Sigmoid colon (tissue), 7 donors: ENCODE data around the gene PVALB. TPM values are rescaled to one million over a fixed set of nuclear protein-coding genes. Genes with fewer than 3 reads are reported as not detected.

Source experiments
- DNase-seq: peaks from one replicate; pipeline ENCODE4 v3.0.0-alpha.2; 2019
- H3K27ac ChIP-seq, 4 donors: fragments of 200-600 bp; sonication (generic); one replicate each; pipeline ENCODE4 v1.5.1; 2016 to 2019; ENCODE audit warnings: mild to moderate bottlenecking in 1 of 4
- H3K27me3 ChIP-seq, 3 donors: fragments of 200-600 bp; sonication (generic); one replicate each; pipeline ENCODE4 v1.5.1; 2019; ENCODE audit warnings: mild to moderate bottlenecking in 1 of 3
- H3K36me3 ChIP-seq, 4 donors: fragments of 200-600 bp; sonication (generic); one replicate each; pipeline ENCODE4 v1.5.1; 2016 to 2019
- H3K4me1 ChIP-seq, 4 donors: fragments of 200-600 bp; sonication (generic); one replicate each; pipeline ENCODE4 v1.5.1; 2017 to 2019
- H3K4me3 ChIP-seq, 4 donors: fragments of 200-600 bp; sonication (generic); one replicate each; pipeline ENCODE4 v1.5.1; 2017 to 2019; ENCODE audit warnings: mild to moderate bottlenecking in 2 of 4, moderate library complexity in 1 of 4
- H3K9me3 ChIP-seq, 4 donors: fragments of 200-600 bp in 3 of 4; sonication (generic) in 3 of 4; one replicate each; pipeline versions ENCODE4 v1.5.1 to v1.6.1; 2013 to 2019
- EP300 ChIP-seq, 4 donors: sonication (generic); formaldehyde crosslinking; IDR thresholded peaks; one replicate each; pipeline ENCODE4 v1.6.1; 2017; ENCODE audit warnings: antibody characterized with exemption in 4 of 4
- POLR2A ChIP-seq, 2 donors: fragments of 450-650 bp; IDR thresholded peaks; one replicate each; pipeline ENCODE4 v1.6.1; 2016; ENCODE audit warnings: antibody characterized with exemption in 2 of 2, mild to moderate bottlenecking in 2 of 2, moderate library complexity in 2 of 2
- POLR2AphosphoS5 ChIP-seq, 4 donors: sonication (generic); formaldehyde crosslinking; IDR thresholded peaks; one replicate each; pipeline ENCODE4 v1.6.1; 2017; ENCODE audit warnings: antibody characterized with exemption in 4 of 4
- WGBS, 2 donors: extraction: QIAGEN DNeasy Blood & Tissue Kit; methylation state at CpG; one replicate each; pipeline ENCODE4 v1.1.7; 2013; 5-methylcytosine and 5-hydroxymethylcytosine counted together
- intact Hi-C: fragments of 100-400 bp; cut with DNase I; formaldehyde crosslinking; loops from one replicate; pipeline ENCODE4 v1.15.1; 2023
- polyA plus RNA-seq, 3 donors: library from polyadenylated mRNA; stranded (reverse); fragments of 200-250 nt; gene quantifications; one replicate each; pipeline ENCODE4 v1.2.3, GENCODE V29; 2013
- total RNA-seq, 4 donors: library from RNA; depleted of rRNA; stranded (reverse); fragments of >200 nt; gene quantifications; one replicate each; pipeline ENCODE4 v1.1.0, GENCODE V29; 2016
- TF ChIP-seq, protein P1 (sequence below), 4 experiments: fragments of 450-650 bp in 3 of 4; fragments of 200-600 bp in 1 of 4; IDR thresholded peaks; one replicate each; pipeline ENCODE4 v1.5.1; 2016 to 2019; ENCODE audit warnings: antibody characterized with exemption in 4 of 4, mild to moderate bottlenecking in 3 of 4, moderate library complexity in 2 of 4
- donor health status: healthy with polysubstance abuse.
- donor health status: Bipolar disorder and iron deficiency.
- donor health status: healthy.

Gene PVALB
- total and polyA plus RNA-seq, 7 donors: not detected

- Histone ChIP-seq H3K9me3 (no peaks in the 10 kb centered on the region), H3K27me3 (peaks cover 0 to 25% (median 5%) of the 10 kb centered on the region in 3 donors), H3K36me3 (no peaks in the 10 kb centered on the region), H3K27ac (no peak overlapping the region), H3K4me1 (peaks cover 0 to 7% (median under 1%) of the 10 kb centered on the region in 4 donors), H3K4me3 (no peak overlapping the region)
- intact Hi-C loops: loop anchor here (10.0 kb wide), 1 partner anchor 204 kb away; the partner anchor contains the start of gene KCTD17
- TF ChIP-seq, protein P1, sequence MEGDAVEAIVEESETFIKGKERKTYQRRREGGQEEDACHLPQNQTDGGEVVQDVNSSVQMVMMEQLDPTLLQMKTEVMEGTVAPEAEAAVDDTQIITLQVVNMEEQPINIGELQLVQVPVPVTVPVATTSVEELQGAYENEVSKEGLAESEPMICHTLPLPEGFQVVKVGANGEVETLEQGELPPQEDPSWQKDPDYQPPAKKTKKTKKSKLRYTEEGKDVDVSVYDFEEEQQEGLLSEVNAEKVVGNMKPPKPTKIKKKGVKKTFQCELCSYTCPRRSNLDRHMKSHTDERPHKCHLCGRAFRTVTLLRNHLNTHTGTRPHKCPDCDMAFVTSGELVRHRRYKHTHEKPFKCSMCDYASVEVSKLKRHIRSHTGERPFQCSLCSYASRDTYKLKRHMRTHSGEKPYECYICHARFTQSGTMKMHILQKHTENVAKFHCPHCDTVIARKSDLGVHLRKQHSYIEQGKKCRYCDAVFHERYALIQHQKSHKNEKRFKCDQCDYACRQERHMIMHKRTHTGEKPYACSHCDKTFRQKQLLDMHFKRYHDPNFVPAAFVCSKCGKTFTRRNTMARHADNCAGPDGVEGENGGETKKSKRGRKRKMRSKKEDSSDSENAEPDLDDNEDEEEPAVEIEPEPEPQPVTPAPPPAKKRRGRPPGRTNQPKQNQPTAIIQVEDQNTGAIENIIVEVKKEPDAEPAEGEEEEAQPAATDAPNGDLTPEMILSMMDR (IDR thresholded peaks at IDR 0.05): no peak
- TF ChIP-seq POLR2AphosphoS5 (IDR thresholded peaks at IDR 0.05) (no peak), EP300 (IDR thresholded peaks at IDR 0.05) (no peak), POLR2A (IDR thresholded peaks at IDR 0.05) (no peak)
- 76 to 86% methylated on average over 10 of the region's 10 CpGs for WGBS, 2 donors
- DNase-seq: no peak
Measured at GRCh38 chr22:36850682-36851081, 33.8 kb upstream of the PVALB start.

DNA sequence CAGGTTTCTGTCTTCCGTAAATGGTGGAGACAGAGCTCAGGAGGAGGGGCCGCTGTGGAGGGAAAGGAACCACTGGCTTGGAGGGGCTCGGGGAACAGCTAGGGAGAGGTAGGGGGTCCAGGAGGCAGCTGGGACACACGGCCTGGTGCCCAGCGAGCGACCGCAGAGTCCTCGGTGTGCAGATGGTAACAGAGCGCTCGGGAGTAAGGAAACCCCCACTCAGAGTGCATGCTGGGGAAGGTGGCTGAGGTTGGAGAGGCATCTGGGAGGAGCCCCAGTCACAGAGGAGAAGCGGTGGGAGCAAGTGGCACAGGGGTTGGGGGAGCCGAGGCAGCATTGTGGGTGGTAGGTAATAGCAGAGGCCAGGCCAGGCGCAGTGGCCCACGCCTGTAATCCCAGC is 33.2 kb upstream of the PVALB start:
- WGBS, 2 donors: 77 to 86% methylated on average over 14 of the region's 14 CpGs

DNA sequence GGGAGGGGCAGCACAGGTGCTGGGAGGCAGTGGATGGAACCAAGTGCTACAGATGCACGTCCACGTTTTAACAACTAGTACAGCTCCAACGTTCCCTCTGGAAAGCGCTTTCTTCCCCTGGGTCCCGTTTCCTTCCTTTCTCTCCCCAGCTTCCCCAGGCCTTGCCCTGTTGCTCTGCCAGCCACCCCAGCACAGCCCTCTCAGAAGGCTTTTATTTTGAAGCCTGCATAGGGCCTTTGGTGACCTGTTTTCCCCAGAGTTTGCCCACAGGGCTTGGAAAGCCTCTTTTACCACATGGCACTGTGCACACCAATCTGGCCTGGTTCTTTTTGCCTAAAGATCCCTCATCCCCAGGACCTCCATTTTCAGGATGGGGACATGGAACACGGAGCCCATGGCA is 30.1 kb upstream of the PVALB start:
- Histone ChIP-seq H3K9me3 (no peaks in the 10 kb centered on the region), H3K27ac (no peak overlapping the region), H3K4me3 (no peak overlapping the region), H3K27me3 (peaks cover 0 to 25% (median 5%) of the 10 kb centered on the region in 3 donors), H3K36me3 (no peaks in the 10 kb centered on the region), H3K4me1 (no peaks in the 10 kb centered on the region)
- intact Hi-C loops: no loop called here
- DNase-seq: no peak
- WGBS, 2 donors: 51 to 56% methylated on average over 6 of the region's 6 CpGs
- TF ChIP-seq EP300 (IDR thresholded peaks at IDR 0.05) (no peak), POLR2AphosphoS5 (IDR thresholded peaks at IDR 0.05) (no peak)

More for the DNA sequence above, 33.2 kb upstream of the PVALB start:
- Histone ChIP-seq H3K27ac (no peak overlapping the region), H3K9me3 (no peaks in the 10 kb centered on the region), H3K4me1 (peaks cover 0 to 7% (median 0%) of the 10 kb centered on the region in 4 donors), H3K4me3 (no peak overlapping the region), H3K27me3 (peaks cover 0 to 25% (median 5%) of the 10 kb centered on the region in 3 donors), H3K36me3 (no peaks in the 10 kb centered on the region)
- TF ChIP-seq EP300 (IDR thresholded peaks at IDR 0.05) (no peak), POLR2AphosphoS5 (IDR thresholded peaks at IDR 0.05) (no peak), POLR2A (IDR thresholded peaks at IDR 0.05) (no peak)
- TF ChIP-seq, protein P1 (IDR thresholded peaks at IDR 0.05): no peak
- intact Hi-C loops: loop anchor here (10.0 kb wide), 1 partner anchor 205 kb away; the partner anchor contains the start of gene KCTD17
- DNase-seq: no peak

- 65 to 78% methylated on average over 5 of the region's 5 CpGs for WGBS, 2 donors
- Histone ChIP-seq H3K4me1 (no peaks in the 10 kb centered on the region), H3K4me3 (no peak overlapping the region), H3K27ac (no peak overlapping the region), H3K27me3 (peaks cover 0 to 25% (median 5%) of the 10 kb centered on the region in 3 donors), H3K36me3 (no peaks in the 10 kb centered on the region), H3K9me3 (no peaks in the 10 kb centered on the region)
- no peak for DNase-seq
- TF ChIP-seq POLR2AphosphoS5 (IDR thresholded peaks at IDR 0.05): no peak
- no peak for TF ChIP-seq POLR2A (IDR thresholded peaks at IDR 0.05)
- TF ChIP-seq, protein P1 (IDR thresholded peaks at IDR 0.05): no peak
- no peak for TF ChIP-seq EP300 (IDR thresholded peaks at IDR 0.05)
- intact Hi-C loops: no loop called here
Measured at GRCh38 chr22:36846271-36846670, 29.4 kb upstream of the PVALB start.

DNA sequence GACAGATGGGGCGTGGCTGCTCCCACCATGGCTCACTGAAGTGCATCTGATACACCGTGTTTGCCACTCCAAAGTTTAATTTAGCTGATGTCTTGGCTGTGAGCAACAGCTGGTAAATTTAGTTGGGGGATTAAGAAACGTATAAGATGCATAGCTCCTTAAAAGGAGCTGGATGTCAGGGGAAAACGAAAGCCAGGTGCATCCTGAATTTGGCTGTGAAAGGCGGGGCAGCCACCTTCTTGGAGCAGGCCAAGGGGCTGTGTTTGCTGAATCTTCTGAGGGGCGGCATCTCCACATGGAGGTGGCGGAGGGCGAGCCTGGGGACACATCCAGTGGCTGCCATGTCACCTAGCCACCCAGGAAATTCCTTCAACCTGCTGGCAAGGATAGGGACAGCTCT is 23.3 kb upstream of the PVALB start:
- DNase-seq: no peak
- Histone ChIP-seq H3K27me3 (peaks cover 0 to 3% (median 0%) of the 10 kb centered on the region in 3 donors), H3K9me3 (no peaks in the 10 kb centered on the region), H3K4me3 (no peak overlapping the region), H3K4me1 (no peaks in the 10 kb centered on the region), H3K27ac (no peak overlapping the region), H3K36me3 (no peaks in the 10 kb centered on the region)
- 44 to 64% methylated on average over 8 of the region's 8 CpGs for WGBS, 2 donors
- intact Hi-C loops: no loop called here
- TF ChIP-seq POLR2AphosphoS5 (IDR thresholded peaks at IDR 0.05) (no peak), EP300 (IDR thresholded peaks at IDR 0.05) (no peak), POLR2A (IDR thresholded peaks at IDR 0.05) (no peak)
- TF ChIP-seq, protein P1 (IDR thresholded peaks at IDR 0.05): no peak
